IPS-NIHi7 (cell line): ENCODE results near the gene PTMA.

Source experiments
- DNase-seq: peaks from one replicate; pipeline ENCODE4 v3.0.0; 2012; ENCODE audit warnings: mixed read lengths; ENCODE audit errors: extremely low spot score

The PTMA gene

DNA sequence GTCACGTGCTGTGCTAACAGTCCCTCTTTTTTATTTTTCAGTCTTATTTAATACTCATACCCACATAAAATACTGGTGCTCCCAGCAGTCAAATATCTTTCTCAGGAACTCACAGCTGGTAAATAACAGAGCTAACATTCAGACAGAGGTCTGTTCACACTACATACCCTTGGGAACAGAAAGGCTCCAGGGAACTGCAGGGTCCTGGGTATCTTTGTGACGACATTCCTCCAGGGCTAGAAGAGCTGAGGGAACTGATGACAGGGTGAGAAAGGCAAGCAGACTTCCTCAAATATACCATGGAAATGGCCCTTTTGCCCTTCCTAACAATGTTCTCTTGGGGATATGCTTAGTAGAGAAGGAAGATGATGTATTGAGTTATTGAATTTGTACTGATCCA is 53.4 kb downstream of the PTMA start:
- no peak for DNase-seq
